T-helper 9 cell (primary cell): ENCODE results near the gene OR4M1.
"Not testable (repeated sequence)": the region's sequence is repeated elsewhere in the genome, so short reads cannot be mapped to it uniquely, and the experiment has no call there.

ENCODE experiments used
- DNase-seq: peaks from one replicate; pipeline ENCODE4 v3.0.0-alpha.2; 2020
- total RNA-seq, 2 donors: gene quantifications; one replicate each; lab custom pipeline; 2026; lab: John Stamatoyannopoulos, UW

The OR4M1 gene, protein sequence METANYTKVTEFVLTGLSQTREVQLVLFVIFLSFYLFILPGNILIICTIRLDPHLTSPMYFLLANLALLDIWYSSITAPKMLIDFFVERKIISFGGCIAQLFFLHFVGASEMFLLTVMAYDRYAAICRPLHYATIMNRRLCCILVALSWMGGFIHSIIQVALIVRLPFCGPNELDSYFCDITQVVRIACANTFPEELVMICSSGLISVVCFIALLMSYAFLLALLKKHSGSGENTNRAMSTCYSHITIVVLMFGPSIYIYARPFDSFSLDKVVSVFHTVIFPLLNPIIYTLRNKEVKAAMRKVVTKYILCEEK
- total RNA-seq = 0 reads per million in 2 donors

DNA sequence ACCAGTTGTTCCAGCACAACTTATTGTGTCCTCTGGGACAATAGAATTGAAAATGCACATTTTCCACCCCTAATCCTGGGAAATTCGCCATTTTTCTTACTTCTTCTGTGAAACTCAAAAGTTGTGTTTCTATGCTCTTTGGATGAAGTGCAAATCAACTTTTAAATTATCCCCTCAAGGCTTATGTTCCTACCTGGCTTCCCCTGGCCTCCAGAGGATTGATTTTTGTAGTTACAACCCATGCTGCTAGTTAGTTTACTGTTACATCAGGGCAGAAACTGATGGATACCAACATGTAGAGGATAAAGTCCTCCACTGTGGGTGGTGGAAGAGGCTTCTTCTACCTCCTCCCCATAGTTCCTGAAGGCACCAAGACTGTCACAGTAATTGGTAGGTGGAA lies at the start of gene OR4M1:
Gene OR4M1 (plus strand): TSS at position 301 of the 400 bp plus-strand sequence. CDS start 6,819 bp downstream, outside the sequence.
- DNase-seq = not testable (repeated sequence)

DNA sequence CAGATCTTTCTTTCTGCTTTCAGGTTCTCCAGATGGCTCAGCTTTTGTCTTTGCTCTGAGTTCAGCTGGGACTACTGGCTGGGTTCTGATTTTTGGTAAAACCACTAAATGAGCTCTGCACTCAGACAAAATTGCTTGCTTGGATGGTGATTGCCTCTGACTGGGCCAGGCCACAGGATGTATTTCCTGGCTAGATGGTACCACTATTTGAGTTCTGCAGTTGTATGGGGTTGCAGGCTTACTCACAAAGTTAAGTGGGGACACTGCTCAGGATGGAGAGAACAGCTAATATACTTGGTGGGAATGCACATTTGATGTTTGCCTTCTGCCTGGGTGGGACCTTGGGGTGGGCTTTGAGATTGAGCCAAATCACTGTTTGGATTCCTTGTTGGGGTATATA lies 43.9 kb upstream of the OR4M1 start:
- no peak for DNase-seq

DNA sequence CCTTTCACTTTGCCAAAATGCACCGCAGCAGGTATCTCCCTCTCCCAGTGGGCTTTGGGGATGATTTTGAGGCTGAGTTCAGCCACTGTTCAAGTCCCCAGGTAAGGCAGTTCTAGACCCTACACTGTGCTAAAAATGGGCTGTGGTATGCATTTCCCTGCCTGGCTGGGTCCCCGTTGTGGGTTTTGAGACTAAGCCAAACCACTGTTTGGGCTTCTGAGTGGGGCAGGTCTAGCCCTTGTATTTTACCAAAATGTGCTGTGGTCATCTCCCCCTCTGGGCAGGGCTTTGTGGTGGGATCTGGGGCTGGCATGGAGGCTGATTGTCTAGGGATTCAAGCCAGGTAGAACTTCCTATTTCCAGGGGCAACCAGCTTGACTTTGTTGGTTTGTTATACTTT lies 43.5 kb upstream of the OR4M1 start:
- no peak for DNase-seq

DNA sequence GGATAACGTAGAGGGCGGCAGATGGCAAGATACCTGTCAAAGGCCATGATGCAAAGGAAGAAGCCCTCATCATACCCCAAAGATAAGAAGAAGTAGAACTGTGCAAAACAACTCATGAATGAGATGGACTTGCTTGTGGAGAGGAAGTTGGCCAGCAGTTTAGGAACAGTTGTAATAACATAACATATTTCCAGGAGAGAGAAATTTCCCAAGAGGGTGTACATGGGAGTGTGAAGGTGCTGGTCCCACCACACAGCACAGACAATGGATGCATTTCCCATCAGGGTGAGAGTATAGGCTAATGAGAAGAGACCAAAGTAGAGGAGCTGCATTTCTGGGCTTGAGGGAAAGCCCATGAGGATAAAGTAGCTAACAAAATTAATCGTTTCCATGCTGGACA lies 39.4 kb upstream of the OR4M1 start:
- not testable (repeated sequence) for DNase-seq

DNA sequence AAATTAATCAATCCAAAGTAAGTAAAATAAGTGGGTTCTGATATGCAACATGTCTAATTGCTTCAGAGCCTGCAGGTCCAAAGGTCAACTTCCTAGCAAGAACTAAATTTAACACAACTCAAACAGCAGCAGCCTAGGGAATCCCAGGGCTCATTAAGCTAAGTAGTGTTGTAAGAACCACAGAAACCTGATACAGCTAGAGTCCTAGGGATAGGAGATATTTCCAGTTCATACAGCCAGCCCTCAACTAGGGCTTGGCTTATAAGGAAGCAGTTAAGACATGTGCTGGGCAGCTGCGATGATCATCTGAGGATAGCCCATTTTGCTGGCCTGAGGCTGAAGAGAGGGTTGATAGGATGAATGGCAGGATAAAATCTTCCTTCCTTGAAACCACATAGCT lies 30.0 kb upstream of the OR4M1 start, which contains the start of gene OR4Q3:
Gene OR4Q3 (plus strand): TSS at position 316 of the 400 bp plus-strand sequence.
- no peak for DNase-seq

DNA sequence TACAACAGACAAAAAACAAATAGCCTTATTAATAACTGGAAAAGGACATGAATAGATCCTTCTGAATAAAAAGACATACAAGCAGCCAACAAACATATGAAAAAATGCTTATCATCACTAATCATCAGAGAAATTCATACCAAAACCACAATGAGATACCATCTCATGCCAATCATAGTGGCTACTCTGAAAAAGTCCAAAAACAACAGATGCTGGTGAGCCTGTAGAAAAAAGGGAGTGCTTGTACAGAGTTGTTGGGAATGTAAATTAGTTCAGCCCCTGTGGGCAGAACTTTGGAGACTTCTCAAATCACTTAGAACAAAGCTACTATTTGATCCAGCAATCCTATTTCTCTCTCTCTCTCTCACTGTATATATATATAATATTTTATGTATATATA lies 21.0 kb upstream of the OR4M1 start:
- DNase-seq = not testable (repeated sequence)

DNA sequence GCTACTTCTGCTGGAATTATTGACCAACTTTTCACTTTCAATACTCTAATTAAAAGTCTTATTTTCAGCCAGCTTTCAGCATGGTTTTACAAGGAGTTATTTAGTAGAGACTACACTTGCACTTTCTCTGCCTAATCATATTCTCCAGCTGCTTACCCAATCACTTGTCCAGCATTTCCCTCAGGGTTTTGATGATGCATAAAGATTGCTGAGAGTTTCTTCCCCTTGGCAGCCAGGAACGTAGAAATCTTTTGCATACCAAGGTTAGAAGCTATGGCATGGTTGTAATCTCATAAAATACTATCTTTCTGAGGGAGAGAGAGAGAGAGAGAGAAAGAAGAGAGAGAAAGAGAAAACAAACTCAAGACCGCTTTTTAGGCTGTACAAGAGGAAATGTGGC lies 19.1 kb upstream of the OR4M1 start:
- DNase-seq = no peak

DNA sequence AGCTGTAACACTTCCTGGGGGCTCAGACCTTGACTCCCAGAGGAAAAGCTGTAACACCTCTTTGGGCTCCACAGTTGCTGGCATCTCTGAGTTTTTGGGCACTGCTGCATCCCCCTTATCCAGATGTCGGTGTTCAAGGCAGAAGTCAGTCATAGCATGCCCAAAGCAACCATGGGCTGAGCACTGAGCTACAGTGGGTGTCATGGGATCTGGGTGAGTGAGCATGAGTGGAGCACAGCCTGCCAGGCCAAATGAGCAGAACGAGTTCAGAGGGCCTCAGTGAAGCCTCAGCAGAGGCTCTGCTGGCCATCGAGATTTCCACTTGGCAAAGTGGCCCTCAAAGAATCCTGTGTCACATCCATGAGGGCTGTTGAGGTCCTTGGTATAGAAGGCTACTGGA lies 1.8 kb upstream of the OR4M1 start:
- not testable (repeated sequence) for DNase-seq

DNA sequence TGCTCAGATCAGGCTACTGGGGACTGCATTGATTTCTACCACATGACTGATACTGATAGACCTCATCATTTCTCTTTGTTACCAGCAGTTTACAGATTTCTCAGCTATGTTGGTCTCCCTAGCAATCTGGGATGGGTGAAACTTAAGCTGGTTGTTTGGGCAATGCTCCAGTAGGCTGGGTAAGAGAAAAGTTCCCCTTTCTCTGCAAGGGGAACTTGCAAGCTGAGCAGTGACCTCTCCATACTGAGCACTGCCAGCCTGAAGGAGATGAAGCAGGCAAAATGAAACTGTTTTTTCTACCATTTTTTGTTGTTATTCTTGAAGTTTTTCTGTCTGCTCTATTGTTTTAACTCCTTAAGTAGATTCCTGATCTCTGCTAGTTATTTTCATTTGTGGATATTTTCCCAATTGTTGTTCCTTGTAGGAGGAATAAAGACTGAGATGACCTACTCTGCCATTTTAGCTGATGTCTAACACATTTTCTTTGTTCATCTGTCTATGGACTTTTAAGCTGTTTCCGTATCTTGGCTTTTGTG lies 1.3 kb upstream of the OR4M1 start:
- no peak for DNase-seq

DNA sequence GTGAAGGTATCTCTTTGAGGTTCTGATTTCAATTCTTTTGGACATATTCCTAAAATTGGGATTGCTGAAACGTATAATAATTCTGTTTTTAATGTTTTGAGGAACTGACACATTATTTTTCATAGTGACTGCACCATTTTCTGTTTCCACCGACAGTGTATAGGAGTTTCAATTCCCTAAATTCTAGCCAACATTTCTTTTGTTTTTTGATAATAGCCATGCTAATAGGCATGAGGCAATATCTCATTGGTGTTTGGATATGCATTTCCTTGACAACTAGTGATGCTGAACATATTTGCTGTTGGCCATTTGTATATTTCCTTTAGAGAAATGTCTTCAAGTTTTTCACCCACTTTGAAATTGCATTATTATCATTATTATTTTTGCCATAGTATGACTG lies 850 bp upstream of the OR4M1 start:
- not testable (repeated sequence) for DNase-seq

DNA sequence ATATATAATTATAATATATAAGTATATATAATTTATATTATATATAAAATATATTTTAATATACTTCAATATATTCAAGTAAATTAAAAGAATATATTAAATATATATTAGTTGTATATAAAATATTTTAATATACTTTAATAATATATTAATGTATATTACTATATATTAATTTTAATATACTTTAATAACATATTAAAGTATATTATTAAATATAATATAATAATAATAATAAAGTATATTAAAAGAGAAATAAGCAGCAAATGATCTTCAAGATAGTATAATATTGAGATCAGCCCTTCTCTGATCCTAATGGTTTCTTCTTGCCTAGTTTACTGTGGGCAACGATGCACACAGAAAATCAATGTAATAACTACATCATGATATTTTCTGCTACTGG lies 2.3 kb downstream of the OR4M1 start:
- no peak for DNase-seq

DNA sequence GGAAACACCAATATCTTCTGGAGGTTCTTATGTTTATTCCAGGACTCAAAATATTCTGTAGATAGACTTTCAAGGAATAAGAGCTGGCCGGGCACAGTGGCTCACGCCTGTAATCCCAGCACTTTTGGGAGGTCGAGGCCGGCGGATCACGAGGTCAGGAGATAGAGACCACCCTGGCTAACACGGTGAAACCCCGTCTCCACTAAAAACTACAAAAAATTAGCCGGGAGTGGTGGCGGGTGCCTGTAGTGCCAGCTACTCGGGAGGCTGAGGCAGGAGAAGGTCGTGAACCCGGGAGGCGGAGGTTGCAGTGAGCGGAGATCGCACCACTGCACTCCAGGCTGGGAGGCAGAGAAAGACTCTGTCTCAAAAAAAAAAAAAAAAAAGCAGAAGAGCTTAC lies 12.5 kb downstream of the OR4M1 start:
- DNase-seq = not testable (repeated sequence)

DNA sequence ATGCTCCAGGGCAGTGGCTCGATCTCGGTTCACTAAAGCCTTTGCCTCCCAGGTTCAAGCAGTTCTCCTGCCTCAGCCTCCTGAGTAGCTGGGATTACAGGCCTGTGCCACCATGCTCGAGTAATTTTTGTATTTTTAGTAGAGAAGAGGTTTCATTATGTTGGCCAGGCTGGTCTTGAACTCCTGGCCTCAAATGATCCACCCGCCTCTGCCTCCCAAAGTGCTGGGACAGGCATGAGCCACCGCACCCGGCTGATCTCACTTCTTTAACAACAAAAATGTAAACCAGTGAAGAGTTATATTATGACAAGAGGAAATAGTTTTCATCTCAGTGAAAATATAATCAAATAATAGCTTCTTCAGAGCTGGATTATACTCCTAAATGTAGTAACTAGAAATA lies 14.0 kb downstream of the OR4M1 start:
- not testable (repeated sequence) for DNase-seq

DNA sequence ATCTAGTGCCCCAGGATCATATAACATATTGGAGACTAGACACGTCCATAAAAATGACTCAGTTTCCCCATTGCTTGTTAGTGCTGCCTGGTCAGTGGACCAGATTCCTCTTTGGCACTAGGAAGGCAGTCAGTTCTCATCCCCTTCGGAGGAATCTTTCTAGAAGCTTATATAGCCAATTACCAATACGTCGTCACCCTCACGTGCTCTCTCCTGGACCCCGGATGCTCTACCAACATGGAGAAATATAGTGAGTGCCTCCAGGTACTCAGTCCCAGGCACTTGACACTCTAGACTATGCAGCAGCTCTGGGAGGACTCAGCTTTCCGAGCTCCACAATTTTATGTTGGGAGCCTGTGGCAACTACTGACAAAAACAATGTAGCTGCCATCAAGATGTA lies 14.8 kb downstream of the OR4M1 start:
- not testable (repeated sequence) for DNase-seq

DNA sequence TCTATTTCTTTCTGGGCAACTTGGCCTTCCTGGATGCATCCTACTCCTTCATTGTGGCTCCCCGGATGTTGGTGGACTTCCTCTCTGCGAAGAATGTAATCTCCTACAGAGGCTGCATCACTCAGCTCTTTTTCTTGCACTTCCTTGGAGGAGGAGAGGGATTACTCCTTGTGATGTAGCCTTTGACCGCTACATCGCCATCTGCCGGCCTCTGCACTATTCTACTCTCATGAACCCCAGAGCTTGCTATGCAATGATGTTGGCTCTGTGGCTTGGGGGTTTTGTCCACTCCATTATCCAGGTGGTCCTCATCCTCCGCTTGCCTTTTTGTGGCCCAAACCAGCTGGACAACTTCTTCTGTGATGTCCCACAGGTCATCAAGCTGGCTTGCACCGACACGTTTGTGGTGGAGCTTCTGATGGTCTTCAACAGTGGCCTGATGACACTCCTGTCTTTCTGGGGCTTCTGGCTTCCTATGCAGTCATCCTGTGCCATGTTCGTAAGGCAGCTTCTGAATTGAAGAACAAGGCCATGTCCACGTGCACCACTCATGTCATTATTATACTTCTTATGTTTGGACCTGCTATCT lies 23.3 kb downstream of the OR4M1 start:
- not testable (repeated sequence) for DNase-seq

DNA sequence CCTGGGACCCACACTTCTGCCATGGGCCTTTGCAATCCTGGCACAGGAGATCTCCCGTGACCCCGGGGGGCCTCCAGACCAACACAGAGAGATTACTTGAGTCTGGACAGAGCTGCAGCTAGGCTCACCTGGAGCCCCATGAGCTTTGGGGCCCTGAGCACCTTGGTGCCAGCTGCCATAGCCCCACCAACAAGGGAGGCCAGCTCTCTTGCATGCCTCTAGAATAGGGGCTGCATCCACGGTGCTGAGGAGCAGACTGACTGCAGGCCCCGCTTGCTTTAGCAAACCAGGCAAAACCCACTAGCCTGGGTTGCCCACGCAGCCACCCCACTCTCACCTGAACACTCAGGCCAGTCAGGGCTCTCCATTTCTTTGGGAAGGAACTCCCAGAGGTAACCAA lies 26.6 kb downstream of the OR4M1 start:
- no peak for DNase-seq

DNA sequence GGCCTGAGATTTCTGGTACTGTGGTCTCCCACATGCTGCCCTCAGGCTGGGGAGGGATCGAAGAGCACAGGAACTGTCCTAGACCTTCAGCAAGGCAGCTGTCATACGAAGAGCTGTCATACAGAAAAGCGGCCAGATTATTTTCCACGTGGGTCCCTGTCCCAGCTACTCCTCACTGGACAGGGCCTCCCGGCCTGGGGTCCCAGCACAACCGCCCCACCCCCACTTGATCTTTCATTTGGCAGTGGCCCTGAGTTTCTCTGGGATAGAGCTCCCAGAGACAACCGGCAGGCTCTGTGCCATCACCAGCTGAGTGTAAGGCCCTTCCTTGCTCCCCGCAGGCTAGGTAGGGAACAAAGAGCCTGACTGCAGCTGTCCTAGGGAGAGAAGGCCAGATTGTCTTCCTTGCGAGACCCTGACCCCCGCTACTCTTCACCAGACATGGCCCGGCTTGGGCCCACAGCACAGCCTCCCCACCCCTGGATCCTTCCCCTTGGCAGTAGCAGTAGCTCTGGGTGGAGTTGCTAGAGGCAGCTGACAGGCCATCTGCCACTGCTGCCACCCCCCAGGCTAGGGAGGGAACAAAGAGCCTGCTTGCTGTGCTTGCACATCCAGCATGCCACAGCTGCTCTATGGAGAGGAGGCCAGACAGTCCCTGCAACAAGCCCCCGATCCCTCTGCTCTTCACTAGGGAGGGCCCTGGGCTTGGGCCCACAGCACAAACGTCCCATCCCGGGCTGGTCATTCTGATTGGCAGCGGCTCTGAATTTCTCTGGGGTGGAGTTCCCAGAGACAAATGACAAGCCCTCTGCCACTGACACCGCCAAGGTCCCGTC lies 27.2 kb downstream of the OR4M1 start:
- DNase-seq = no peak

DNA sequence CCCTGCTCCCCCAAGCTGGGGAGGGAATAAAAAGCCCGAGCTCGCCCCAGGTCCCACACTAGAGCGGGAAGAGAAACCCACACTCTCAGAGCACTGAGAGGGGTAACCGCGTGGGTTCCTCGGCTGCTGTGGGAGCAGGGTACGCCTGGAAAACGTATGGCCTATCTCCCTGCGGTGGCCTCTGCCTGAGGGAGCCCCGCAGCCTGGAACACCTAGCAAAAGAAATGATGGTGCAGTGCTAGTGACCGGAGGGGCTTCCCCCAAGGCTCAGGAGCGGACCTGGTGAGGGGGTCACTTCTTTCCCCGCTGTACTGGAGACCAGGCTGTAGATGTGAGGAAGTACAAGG lies 27.8 kb downstream of the OR4M1 start:
- no peak for DNase-seq

DNA sequence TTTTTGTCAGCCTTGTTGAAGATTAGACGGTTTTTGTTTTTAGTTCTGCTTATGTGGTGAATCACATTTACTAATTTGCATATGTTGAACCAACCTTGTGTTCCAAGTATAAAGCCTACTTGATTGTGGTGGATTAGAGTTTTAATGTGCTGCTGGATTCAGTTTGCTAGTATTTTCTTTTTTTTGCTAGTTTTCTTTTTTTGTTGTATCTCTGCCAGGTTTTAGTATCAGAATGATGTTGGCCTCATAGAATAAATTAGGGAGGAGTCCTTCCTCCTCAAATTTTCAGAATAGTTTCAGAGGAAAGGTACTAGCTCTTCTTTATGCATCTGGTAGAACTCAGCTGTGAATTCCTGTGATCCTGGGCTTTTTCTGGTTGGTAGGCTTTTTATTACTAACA lies 30.2 kb downstream of the OR4M1 start, which contains the start of gene OR4N2:
Gene OR4N2 (plus strand): TSS at position 301 of the 400 bp plus-strand sequence. CDS start 23,679 bp downstream, outside the sequence.
- DNase-seq = not testable (repeated sequence)

DNA sequence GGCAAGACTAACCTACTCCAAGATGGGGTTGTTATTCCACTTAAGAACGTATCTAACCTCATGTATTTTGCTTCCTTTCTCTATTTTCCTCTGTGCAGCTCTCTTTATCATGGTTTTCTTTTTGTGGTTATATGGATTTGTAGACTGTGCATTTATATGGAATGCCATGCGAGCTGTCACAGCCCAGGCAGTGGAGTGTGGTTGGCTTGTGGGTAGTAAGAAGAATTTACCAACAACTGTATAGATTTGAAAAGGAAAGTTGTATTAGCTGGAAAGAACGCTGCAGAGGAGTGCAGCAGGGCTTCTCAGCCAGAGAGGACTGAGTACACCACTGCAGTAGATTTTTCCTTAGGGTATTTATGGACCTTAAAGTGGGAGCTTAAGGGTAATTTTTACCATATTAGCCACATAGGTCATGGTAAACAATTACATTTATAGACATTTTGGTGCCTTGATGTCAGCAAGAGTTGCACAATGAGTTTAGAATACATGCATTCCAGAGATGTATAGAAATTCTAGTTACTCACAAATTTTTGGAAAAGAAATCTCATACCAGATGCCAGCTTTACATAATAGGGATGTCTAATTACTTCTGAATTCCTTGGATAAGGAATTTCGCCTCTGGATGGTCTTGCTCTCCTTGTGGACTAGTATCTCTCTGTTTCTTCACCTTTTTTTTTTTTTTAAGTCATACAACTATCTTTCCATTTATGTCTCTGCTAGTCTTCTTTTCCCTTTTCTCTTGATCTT lies 40.0 kb downstream of the OR4M1 start:
- DNase-seq = not testable (repeated sequence)

DNA sequence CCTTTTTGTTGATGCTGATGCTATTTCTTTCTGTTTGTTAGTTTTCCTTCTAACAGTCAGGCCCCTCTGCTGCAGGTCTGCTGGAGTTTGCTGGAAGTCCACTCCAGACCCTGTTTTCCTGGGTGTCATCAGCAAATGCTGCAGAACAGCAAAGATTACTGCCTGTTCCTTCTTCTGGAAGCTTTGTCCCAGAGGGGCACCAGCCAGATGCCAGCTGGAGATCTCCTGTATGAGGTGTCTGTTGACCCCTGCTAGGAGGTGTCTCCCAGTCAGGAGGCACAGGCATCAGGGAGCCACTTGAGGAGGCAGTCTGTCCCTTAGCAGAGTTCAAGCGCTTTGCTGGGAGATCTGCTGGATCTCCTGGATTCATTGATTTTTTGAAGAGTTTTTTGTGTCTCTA lies 46.6 kb downstream of the OR4M1 start:
- not testable (repeated sequence) for DNase-seq

DNA sequence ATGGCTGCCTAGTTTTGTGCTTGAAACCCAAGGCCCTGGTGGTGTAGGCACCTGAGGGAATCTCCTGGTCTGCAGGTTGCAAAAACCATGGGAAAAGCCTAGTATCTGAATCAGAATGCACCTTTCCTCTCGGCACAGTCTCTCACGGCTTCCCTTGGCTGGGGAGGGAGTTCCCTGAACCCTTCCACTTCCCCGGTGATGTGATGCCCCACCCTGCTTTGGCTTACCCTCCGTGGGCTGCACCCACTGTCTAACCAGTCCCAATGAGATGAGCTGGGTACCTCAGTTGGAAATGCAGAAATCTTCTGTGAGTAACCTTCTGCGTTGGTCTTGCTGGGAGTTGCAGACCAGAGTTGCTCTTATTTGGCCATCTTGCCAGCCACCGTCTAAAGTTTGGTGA lies 47.7 kb downstream of the OR4M1 start:
- DNase-seq = not testable (repeated sequence)
